Calu3 (cell line): Measurements from ENCODE around the gene ZBTB21. TPM values are rescaled to one million over a fixed set of nuclear protein-coding genes. Genes with fewer than 3 reads are reported as not detected.
A peak's percentile ranks its signal among the peaks of the same experiment; 100 is the strongest.
"Not testable (repeated sequence)": the region's sequence is repeated elsewhere in the genome, so short reads cannot be mapped to it uniquely, and the experiment has no call there.

Experiments used
- BruUV-seq: library from RNA; stranded (reverse); fragments of 400-500 nt; replicated peaks from 2 replicates; lab custom pipeline; 2021; lab: Mats Ljungman, UMichigan
- CTCF ChIA-PET: fragments of 300-600 bp; sonication (Branson Sonifier 250); formaldehyde crosslinking; loops from one replicate; lab custom pipeline; 2022; ENCODE audit warnings: antibody characterized with exemption; lab: Charles Lee
- DNase-seq: peaks from one replicate; pipeline ENCODE4 v3.0.0; 2022
- H3K27ac Mint-ChIP-seq: one replicate; pipeline ENCODE4 v1.8.0; 2022; ENCODE audit warnings: mixed read lengths; ENCODE audit not compliant: unreplicated experiment
- H3K27me3 Mint-ChIP-seq: one replicate; pipeline ENCODE4 v1.8.0; 2022; ENCODE audit warnings: mixed read lengths; ENCODE audit not compliant: unreplicated experiment
- H3K36me3 Mint-ChIP-seq: one replicate; pipeline ENCODE4 v1.8.0; 2022; ENCODE audit warnings: mild to moderate bottlenecking, moderate library complexity, mixed read lengths; ENCODE audit not compliant: insufficient read depth, unreplicated experiment
- H3K4me1 Mint-ChIP-seq: one replicate; pipeline ENCODE4 v1.8.0; 2022; ENCODE audit warnings: mild to moderate bottlenecking, low read depth, mixed read lengths; ENCODE audit not compliant: unreplicated experiment
- H3K4me3 Mint-ChIP-seq: one replicate; pipeline ENCODE4 v1.8.0; 2022; ENCODE audit warnings: mild to moderate bottlenecking, low read depth, moderate library complexity, mixed read lengths; ENCODE audit not compliant: unreplicated experiment
- H3K9me3 Mint-ChIP-seq: one replicate; pipeline ENCODE4 v1.8.0; 2022; ENCODE audit warnings: low read depth, mixed read lengths; ENCODE audit not compliant: unreplicated experiment
- CTCF ChIP-seq: fragments of 200-600 bp; IDR thresholded peaks from one replicate; pipeline ENCODE4 v1.8.0; 2022; ENCODE audit warnings: antibody characterized with exemption; ENCODE audit not compliant: unreplicated experiment
- intact Hi-C: fragments of 100-400 bp; cut with micrococcal nuclease; formaldehyde crosslinking; loops from one replicate; pipeline ENCODE4 v1.10.0; 2022; ENCODE audit not compliant: unreplicated experiment
- total RNA-seq: library from RNA; stranded (reverse); gene quantifications from 2 replicates; pipeline ENCODE4 v1.2.3, GENCODE V29; 2022

ZBTB21 gene
- total RNA-seq, 1 experiment from 2014 or later = 14.5 TPM

GRCh38 chr21:41952568-41953248 is 57.5 kb downstream of the ZBTB21 start:
- peaks cover 28% of the 10 kb centered on the region for H3K4me1 Mint-ChIP-seq
- no peaks in the 10 kb centered on the region for H3K27me3 Mint-ChIP-seq
- no peak overlapping the region for H3K27ac Mint-ChIP-seq
- intact Hi-C loops = no loop called here
- peaks cover 22% of the 10 kb centered on the region for H3K36me3 Mint-ChIP-seq
- CTCF ChIA-PET = interaction anchor here (0.9 kb wide), 1 partner anchor 168 kb away, joined by 3 read pairs; no protein-coding TSS in a partner anchor
- peak overlapping the region; percentile 71 for H3K4me3 Mint-ChIP-seq
- TF ChIP-seq CTCF = no peak
- no TSS peak for BruUV-seq
- H3K9me3 Mint-ChIP-seq = no peaks in the 10 kb centered on the region
- no peak for DNase-seq

DNA sequence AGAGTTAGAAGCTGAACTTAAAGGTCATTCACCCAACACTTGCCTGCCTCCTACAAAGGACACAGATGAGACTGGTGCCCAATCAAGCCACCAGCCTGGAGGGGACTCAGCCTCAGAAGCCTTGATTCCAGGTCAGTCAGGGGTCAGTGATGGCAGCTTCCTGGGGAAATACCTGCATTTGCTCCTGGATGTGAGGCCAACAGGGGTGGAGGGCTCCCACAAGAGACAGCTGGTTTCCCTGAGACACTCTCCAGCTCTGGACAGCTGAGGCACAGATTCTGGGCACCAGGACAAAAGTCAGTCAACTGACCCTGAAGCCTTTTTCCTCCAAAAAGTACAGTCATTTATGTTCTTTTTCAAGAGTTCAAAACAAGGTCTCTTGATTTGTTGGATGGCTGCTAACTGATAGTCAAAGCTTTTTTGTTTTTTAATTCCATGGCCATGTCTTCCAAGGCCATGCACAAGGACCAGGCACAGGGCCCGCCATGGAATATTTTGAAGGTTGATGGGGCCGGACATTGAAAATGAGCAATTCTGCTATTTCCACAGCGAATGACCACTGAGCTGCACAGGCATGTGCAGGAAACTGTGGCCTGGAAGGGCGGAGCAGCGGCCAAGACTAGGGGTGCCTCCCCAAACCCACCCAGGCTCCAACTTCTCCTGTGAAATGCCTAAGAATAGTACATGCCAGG is 58.1 kb downstream of the ZBTB21 start:
- Mint-ChIP-seq H3K27ac (no peak overlapping the region), H3K27me3 (no peaks in the 10 kb centered on the region), H3K4me1 (peaks cover 21% of the 10 kb centered on the region), H3K4me3 (peak overlapping the region; percentile 71), H3K36me3 (peaks cover 22% of the 10 kb centered on the region), H3K9me3 (no peaks in the 10 kb centered on the region)
- intact Hi-C loops = no loop called here
- no peak for TF ChIP-seq CTCF
- CTCF ChIA-PET = interaction anchor here (0.9 kb wide), 1 partner anchor 168 kb away, joined by 3 read pairs; no protein-coding TSS in a partner anchor
- DNase-seq = no peak
- BruUV-seq = TSS peak; percentile 52

DNA sequence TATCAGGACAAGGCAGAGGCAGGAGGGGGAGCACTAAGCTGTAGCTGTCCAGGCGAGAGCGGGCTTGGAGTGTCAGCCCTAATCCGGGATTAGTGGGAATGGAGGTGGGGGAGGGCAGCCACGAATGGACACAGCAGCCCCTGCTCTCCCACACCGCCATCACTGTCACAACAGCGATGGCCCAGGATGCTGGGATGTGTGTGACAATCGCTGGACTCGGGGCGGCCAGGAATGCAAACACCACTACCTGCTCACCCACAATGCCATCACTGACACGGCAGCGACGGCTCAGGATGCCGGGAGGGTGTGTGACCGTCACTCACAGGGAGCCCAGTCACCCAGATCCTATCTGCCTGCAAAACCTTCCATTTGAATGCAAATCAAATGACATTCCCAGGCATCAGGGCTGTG is 59.2 kb downstream of the ZBTB21 start:
- no peak overlapping the region for H3K27ac Mint-ChIP-seq
- peaks cover 22% of the 10 kb centered on the region for H3K36me3 Mint-ChIP-seq
- peaks cover 17% of the 10 kb centered on the region for H3K4me1 Mint-ChIP-seq
- no TSS peak for BruUV-seq
- TF ChIP-seq CTCF = no peak
- CTCF ChIA-PET = no interaction called here
- intact Hi-C loops = no loop called here
- H3K4me3 Mint-ChIP-seq = no peak overlapping the region
- H3K27me3 Mint-ChIP-seq = no peaks in the 10 kb centered on the region
- H3K9me3 Mint-ChIP-seq = no peaks in the 10 kb centered on the region
- no peak for DNase-seq

DNA sequence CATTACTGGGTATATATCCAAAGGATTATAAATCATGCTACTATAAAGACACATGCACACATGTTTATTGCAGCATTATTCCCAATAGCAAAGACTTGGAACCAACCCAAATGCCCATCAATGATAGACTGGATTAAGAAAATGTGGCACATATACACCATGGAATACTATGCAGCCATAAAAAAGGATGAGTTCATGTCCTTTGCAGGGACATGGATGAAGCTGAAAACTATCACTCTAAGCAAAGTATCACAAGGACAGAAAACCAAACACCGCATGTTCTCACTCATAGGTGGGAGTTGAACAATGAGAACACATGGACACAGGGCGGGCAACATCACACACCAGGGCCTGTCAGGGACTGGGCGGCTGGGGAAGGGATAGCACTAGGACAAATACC is 60.5 kb downstream of the ZBTB21 start:
- DNase-seq, BruUV-seq, H3K4me1 Mint-ChIP-seq, intact Hi-C loops, H3K9me3 Mint-ChIP-seq, H3K4me3 Mint-ChIP-seq, CTCF ChIA-PET, H3K27ac Mint-ChIP-seq, H3K27me3 Mint-ChIP-seq: not testable (repeated sequence)
- H3K36me3 Mint-ChIP-seq = peaks cover 20% of the 10 kb centered on the region
